ENCODE measurements around the gene CMBL.
A peak's percentile ranks its signal among the peaks of the same experiment; 100 is the strongest.
"Not testable (repeated sequence)": the region's sequence is repeated elsewhere in the genome, so short reads cannot be mapped to it uniquely, and the experiment has no call there.

The CMBL gene

DNA sequence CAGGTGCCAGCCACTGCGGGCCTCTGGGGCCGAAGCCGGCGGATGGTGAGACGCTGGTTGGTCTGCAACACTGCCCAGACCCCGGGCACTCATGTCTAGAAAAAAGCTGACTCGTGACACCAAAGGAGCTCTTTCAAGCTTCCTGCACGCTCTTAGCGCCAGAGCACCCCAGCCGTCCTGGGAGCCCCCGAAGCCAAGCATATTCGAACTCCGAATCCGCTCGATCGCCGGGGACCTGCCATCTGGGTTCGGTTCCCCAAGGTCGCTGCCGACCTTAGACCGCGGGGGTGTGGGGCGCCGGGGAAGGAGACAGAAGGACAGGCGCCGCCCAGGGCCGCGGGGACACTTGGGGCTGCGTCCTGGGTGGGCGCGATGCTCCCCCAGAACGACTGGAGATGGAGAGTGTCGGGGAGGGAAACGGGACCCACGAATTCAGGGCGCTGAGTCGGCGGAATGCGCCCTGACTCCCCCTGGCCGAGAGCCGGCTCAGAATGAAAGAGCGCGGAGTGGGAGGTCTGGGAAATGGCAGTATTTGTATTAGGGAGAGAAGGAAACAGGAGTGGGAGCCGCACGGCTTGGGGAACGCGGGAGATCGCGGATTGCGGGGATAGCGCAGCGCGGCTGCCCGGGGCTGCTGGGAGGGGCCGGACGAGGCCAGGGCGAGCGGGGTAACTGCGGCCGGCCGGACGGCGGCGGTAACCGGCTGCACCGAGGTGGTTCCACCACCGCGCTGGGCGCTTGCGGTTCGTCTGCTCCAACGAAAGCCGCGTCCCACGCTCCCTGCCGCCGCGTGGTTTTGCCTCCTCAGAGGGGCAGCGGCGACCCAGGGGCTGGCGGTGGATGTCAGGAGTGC, 25.7 kb upstream of the CMBL start:
- DNase-seq (ENCODE audit: low spot score): peak; percentile 34

GRCh38 chr5:10332301-10332700, 24.6 kb upstream of the CMBL start:
- DNase-seq (ENCODE audit: low spot score): no peak

DNA sequence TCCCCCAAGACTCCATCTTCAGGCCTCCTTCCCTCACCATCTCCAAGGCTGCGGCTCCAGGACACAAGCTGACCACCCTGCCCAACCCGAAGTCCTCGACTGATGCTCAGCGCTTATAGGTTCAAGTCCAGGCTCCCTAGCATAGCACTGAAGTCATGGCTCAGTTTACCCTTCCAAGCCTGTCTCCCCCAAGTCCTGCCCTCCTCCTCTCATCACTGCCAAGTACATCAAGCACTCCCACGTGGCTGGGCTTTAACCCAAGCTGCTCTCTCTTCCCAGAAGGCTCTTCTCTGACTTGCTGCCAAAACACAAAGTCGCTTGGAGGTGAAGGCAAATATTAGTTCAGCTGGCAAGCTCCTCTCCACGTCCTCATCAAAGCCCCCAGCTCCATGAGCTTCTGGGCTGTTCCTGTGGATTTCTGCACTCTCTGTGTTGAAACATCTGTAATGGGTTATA, 23.7 kb upstream of the CMBL start:
- no peak for DNase-seq (ENCODE audit: low spot score)

DNA sequence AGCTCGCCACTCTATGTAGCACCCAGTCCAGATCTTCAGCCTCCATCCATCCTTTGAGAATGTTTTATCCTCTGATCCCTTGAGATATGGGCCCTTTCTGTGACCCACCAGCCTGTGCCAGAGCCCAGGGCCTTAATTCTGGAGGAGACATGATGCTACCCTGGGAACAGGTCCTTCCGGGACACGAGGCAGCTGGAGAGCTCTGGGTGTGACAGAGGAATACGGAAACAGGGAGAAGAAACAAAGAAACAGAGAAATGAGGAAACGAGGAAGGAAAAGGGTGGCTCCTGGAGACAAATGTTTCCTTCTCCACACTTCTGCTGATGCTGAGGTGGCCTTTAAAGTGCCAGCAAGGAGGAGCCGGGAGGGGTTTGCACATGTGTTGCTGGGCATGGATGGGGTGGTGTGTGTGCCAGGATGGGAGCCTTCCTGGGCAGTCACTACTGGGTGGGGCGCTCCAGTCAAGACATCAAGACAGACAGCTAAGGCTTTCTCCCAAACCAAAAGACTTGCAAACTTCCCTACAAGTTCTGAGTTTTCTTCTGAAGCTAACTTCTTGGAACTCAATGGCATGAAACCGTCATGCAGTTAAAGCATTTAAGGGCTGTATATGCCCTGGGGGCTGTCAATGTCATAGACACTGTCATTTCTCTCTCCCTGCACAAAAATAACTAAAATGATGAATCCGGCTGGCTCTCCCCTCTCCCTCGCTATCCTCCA, 23.0 kb upstream of the CMBL start:
- no peak for DNase-seq (ENCODE audit: low spot score)

- peak; percentile 76 for DNase-seq (ENCODE audit: low spot score)
Measured at GRCh38 chr5:10329820-10330481, 22.2 kb upstream of the CMBL start.

DNA sequence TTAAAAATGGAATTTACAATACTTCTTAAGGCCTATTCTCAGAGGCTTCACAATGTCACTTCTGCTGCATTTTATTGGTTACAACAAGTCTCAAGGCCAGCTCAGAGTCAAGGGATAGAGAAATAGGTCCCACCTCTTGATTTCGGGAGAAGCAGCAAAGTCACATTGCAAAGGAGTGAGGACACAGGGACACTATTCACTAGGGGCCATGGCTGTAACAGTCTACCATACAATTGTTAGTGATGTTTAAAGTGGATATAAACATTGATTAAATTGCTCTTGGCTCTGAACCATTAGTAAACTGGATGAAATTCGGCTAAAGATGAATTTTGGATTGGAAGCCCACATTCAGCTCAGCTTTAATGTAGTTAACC, 21.7 kb upstream of the CMBL start:
- DNase-seq (ENCODE audit: low spot score): no peak

DNA sequence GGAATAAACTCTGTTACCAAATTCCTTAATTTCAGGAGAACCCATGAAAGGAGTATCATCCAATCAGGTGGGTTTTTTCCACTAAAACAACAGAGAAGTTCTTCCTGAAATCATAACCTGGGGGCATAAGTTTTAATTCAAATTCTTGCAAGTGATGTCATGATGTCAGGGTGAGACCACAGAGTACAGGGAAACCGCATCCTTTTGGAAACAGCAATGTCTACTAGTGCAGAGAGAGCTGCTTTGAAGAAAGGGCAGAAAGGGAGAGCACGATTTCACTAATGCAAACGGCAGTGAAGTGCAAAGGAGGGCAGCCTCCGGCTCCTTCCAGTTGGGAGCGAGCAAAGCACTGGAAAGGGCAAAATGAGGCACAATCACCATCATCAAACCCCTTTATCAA, 20.6 kb upstream of the CMBL start:
- DNase-seq (ENCODE audit: low spot score): no peak

- DNase-seq (ENCODE audit: low spot score): no peak
Measured at GRCh38 chr5:10324518-10325370, 17.0 kb upstream of the CMBL start.

DNA sequence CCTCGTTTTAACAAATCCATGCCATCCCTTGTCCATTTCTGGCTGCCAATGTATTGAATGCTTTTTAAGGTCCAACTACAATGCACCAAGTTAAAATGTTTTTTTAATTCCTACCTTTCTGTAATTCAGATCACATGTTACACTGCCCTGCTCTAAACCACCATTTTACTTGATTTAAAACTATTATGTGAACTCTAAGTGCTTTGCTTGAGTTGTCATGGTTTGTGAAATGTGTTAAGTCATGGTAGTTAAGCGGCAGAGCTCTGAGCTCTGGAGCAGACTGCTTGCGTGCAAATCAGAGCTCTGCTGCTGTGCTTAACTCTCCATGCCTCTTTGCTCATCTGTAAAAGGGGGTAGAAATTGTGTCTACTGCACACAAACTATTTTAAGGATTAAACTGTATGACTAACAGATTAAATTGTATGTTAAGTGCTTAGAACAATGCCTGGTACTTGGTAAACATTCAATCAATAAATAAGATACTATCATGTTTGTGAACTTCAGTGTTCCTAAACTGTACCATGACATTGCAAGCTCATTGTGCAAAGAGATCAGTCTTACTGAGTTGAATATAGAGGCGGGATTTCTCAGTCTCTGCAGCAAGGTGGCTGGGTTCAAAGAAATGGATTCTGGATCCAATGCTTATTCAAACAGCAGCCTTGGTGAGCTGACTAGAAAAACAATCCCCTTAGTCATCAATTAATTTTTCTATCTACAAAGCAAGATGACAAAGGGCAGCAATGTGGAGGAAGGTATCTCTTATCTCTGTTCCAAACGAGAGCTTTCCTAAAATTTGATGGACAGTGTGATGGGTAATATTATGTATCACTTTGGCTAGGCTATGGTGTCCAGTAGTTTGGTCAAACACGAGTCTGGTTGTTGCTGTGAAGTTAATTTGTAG, 16.1 kb upstream of the CMBL start:
- DNase-seq (ENCODE audit: low spot score): peak; percentile 38

DNA sequence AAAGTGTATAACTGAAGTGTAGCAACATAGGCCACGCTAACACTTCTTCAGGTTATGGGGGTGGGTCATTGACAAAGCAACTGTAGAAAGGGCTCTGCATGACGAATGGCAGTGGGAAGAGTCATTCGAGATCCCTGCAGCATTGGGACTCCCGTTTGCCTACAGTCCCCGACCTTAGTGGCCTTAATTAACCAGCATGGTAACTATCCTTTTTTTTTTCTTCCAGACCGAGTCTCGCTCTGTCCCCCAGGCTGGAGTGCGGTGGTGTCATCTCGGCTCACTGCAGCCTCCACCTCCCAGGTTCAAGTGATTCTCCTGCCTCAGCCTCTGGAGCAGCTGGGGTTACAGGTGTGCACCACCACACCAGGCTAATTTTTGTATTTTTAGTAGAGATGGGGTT, 14.2 kb upstream of the CMBL start:
- DNase-seq (ENCODE audit: low spot score): no peak

DNA sequence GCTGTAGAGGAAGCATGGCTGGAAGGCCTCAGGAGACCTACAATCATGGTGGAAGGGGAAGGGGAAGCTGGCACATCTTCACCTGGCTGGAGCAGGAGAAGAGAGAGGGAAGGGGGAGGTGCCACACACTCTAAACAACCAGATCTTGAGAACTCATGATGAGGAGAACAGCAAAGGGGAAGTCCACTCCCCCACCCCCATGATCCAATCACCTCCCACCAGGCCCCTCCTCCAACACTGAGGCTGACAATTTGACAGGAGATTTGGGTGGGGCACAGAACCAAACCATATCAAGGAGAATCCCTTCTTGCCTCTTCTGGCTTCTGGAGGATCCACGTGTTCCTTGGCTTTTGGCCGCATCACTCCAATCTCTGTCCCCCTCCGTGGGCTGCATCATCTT, 13.1 kb upstream of the CMBL start:
- DNase-seq (ENCODE audit: low spot score): no peak

- no peak for DNase-seq (ENCODE audit: low spot score)
Measured at GRCh38 chr5:10319202-10319851, 11.6 kb upstream of the CMBL start.

GRCh38 chr5:10317825-10318682, 10.4 kb upstream of the CMBL start:
- DNase-seq (ENCODE audit: low spot score): no peak

DNA sequence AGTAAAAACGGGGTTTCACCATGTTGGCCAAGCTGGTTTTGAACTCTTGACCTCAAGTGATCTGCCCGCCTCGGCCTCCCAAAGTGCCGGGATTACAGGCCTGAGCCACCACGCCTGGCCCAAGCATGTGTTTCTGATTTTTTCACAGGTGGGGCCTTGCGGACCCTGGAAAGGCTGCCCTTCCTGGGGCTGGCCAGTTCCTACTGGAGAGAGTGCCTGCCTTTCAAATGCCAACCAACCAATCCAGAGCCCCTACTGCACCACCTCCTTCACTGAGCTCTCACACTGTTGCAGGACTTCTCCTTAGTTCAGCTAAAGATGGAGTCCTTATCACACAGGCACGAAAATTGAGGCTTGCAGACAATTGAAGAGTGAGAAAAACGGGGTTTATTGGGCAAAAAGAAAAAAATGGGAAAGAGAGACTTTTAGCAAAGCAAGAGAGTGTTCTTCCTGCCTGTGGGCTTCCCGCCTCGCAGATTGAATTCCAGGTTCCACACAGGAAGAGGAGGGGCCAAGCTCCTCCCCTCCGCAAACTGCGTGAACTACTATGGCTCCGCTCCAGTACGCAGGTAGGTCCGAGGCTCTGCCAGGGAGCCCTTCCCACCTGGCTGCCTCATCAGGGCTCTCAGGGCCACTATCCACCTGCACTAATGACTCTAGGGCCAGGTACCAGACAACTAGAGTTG, 8.3 kb upstream of the CMBL start:
- no peak for DNase-seq (ENCODE audit: low spot score)

GRCh38 chr5:10315201-10315600, 7.5 kb upstream of the CMBL start:
- DNase-seq (ENCODE audit: low spot score): no peak

GRCh38 chr5:10311595-10312425, 4.1 kb upstream of the CMBL start:
- DNase-seq (ENCODE audit: low spot score): no peak

DNA sequence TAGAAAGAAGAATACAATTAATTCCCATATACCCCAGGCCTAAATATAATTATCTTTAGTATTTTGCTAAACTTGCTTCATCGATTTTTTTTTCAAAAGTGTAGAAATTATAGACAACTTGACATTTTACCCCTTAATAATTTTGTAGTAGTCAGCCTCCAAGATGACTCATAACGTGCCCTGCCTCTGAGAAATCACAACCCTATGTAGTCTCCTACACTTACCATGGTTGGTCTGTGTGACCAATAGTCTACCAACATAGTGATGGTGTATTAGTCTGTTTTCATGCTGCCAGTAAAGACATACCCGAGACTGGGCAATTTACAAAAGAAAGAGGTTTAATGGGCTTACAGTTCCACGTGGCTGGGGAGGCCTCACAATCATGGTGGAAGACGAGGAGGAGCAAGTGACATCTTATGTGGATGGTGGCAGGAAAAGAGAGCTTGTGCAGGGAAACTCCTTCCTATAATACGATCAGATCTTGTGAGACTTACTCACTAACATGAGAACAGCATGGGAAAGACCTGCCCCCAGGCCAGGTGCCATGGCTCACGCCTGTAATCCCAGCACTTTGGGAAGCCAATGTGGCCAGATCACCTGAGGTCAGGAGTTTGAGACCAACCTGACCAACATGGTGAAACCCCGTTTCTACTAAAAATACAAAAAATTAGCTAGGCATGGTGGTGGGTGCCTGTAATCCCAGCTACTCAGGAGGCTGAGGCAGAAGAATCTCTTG, 3.3 kb upstream of the CMBL start:
- DNase-seq (ENCODE audit: low spot score): not testable (repeated sequence)
